ENCODE data around the gene TFPI. TPM values are rescaled to one million over a fixed set of nuclear protein-coding genes. Genes with fewer than 3 reads are reported as not detected.

The TFPI gene
- total and polyA plus RNA-seq, 2 of the 8 experiments (the other 6 are each of a cell fraction or from before 2014, with no cell fraction given) = 2.0 to 7.1 TPM

DNA sequence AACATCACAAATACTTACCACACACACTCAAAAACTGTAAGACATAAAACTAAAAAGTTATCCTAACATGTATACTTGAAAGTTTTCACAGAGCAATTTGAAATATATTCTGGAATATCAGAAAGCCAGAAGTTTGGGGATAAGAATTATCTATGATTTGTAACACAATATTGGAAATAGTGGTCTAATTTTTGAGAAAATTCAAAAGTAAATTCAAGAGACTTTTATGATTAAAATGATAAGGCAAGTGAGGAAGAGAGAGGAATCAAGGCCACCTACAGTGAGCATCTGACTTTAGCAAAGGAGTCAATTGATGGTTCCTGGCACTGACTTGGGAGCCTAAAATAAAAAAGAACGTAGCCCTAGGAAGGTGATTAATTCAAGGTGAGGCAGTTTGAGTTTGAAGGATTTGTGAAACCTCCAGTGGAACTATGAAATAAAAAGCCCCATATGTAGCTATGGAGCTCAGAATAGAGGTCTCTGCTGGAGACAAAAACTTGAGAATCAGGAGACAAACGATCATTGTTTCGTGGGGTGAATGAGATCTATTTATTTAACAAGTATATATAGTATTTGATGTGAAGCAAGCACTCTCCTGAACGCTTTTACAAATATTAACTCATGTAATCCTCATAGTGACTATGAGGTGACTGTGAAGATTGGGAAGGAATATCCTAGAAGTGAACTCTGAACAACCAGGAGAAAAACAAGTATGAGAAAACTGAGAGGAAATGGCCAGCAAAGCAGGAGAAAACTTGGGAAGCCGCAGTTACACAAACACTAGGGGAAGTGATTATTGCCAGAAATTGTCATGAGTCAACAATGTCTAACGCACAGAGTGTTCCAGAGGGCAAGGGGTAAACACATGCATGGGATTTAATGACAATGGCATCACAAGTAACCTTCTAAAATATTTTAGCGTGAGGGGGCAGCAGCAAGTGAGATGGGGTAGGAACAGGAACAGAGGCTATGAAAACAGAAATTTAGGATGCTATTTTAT lies 12.8 kb downstream of the TFPI start:
- Histone ChIP-seq H3K23ac (ENCODE audit: insufficient read length) (no peak overlapping the region), H2AK5ac (ENCODE audit: low read depth, low read length) (no peak overlapping the region), H3K4me3 (ENCODE audit: extremely low read depth in 1 of 4, insufficient read depth in 2 of 4, low read depth in 3 of 4, low read length in 4 of 4) (no peak overlapping the region), H2BK5ac (ENCODE audit: low read depth, low read length) (no peak overlapping the region), H2AFZ (ENCODE audit: low read length) (peak overlapping the region; percentile 84; the same call in 1 of the 2 replicates), H3K79me2 (ENCODE audit: control insufficient read depth in 1 of 2, insufficient read depth in 2 of 2, low read length in 2 of 2) (no peaks in the 10 kb centered on the region), H4K20me1 (replicated peaks in 1 of 2; ENCODE audit: control insufficient read depth in 1 of 2, insufficient read depth in 2 of 2, low read length in 2 of 2) (no peaks in the 10 kb centered on the region), H2BK12ac (ENCODE audit: low read depth, low read length) (no peak overlapping the region), H2BK15ac (ENCODE audit: low read length) (no peak overlapping the region; the same call in 1 of the 2 replicates), H3K27ac (ENCODE audit: low read depth, low read length) (no peak overlapping the region), H2BK20ac (ENCODE audit: low read length) (no peak overlapping the region), H4K91ac (replicated peaks; ENCODE audit: insufficient read length, low read length) (no peak overlapping the region), H4K8ac (ENCODE audit: extremely low read depth, insufficient read depth, low read length) (no peak overlapping the region), H3K27me3 (replicated peaks in 1 of 4; ENCODE audit: control insufficient read depth in 3 of 4, extremely low read depth in 1 of 4, insufficient read depth in 3 of 4, low read length in 3 of 4) (no peaks in the 10 kb centered on the region), H3K23me2 (ENCODE audit: low read depth, low read length) (no peaks in the 10 kb centered on the region; the same call in 1 of the 2 replicates), H3K36me3 (ENCODE audit: control insufficient read depth in 2 of 4, insufficient read depth in 4 of 4, low read length in 3 of 4) (no peaks in the 10 kb centered on the region), H3K4me2 (ENCODE audit: insufficient read depth in 1 of 2, low read depth in 2 of 2, low read length in 2 of 2) (no peak overlapping the region), H3K4ac (replicated peaks; ENCODE audit: insufficient read length, low read depth, low read length) (no peak overlapping the region), H2BK120ac (replicated peaks; ENCODE audit: low read depth, low read length) (no peak overlapping the region), H3K9ac (replicated peaks in 1 of 4; ENCODE audit: extremely low read depth in 1 of 4, low read depth in 3 of 4, low read length in 3 of 4) (no peak overlapping the region), H3K9me3 (ENCODE audit: insufficient read depth in 2 of 2, low read depth in 1 of 2, low read length in 1 of 2) (no peaks in the 10 kb centered on the region), H3K14ac (ENCODE audit: insufficient read length) (no peak overlapping the region), H3K18ac (ENCODE audit: extremely low read depth, low read length) (no peak overlapping the region), H4K5ac (ENCODE audit: insufficient read length, low read depth, low read length) (no peak overlapping the region), H3K4me1 (replicated peaks in 1 of 4; ENCODE audit: control insufficient read depth in 3 of 4, insufficient read depth in 4 of 4, low read length in 3 of 4) (peaks cover 0 to 8% (median 3%) of the 10 kb centered on the region in 4 experiments; a peak in 3 of 7 replicates), H3K56ac (replicated peaks; ENCODE audit: insufficient read length, low read depth, low read length) (no peak overlapping the region), H3K79me1 (ENCODE audit: low read depth, low read length) (no peaks in the 10 kb centered on the region)
- no peak for FAIRE-seq
- CTCF ChIA-PET (ENCODE audit: partially characterized antibody) = interaction anchor here (1.0 to 1.7 kb wide), 2 partner anchors 40 to 41 kb away, joined by 3 to 7 read pairs; no protein-coding TSS in a partner anchor
- POLR2A ChIA-PET (ENCODE audit: partially characterized antibody) = interaction anchor here (1.0 kb wide), 1 partner anchor 14 kb away, joined by 3 read pairs; no protein-coding TSS in a partner anchor
- DNase-seq (ENCODE audit: low read depth in 1 of 2, low spot score in 2 of 2) = no peak
- 74% methylated on average over 7 of the region's 7 CpGs; no CpG with 5 or more reads in 1 of the 2 experiments for WGBS, 2 experiments (ENCODE audit: extremely low coverage in 1 of 2, insufficient coverage in 1 of 2, insufficient read length in 1 of 2, insufficient replicate concordance in 2 of 2, low coverage in 1 of 2, low lambda C conversion rate in 2 of 2, missing lambda C conversion rate in 1 of 2)
- TF ChIP-seq GTF2F1 (IDR thresholded peaks at IDR 0.05; ENCODE audit: borderline replicate concordance, low read depth, low read length) (no peak), GABPA (IDR thresholded peaks at IDR 0.05; ENCODE audit: borderline replicate concordance, insufficient read depth, low read length) (no peak), SP4 (IDR thresholded peaks at IDR 0.05; ENCODE audit: low read length) (no peak), JUND (IDR thresholded peaks at IDR 0.05; ENCODE audit: low read length) (no peak), NANOG (IDR thresholded peaks at IDR 0.05; ENCODE audit: insufficient read depth, low read depth, low read length, poor library complexity, severe bottlenecking) (no peak), KDM5A (IDR thresholded peaks at IDR 0.05; ENCODE audit: low read length) (no peak), PHF8 (conservative IDR thresholded peaks at IDR 0.05; ENCODE audit: low read depth, low read length) (no peak), RAD21 (IDR thresholded peaks at IDR 0.05 in 1 of 2, conservative IDR thresholded peaks at IDR 0.05 in 1 of 2; ENCODE audit: low read depth in 2 of 2, low read length in 2 of 2) (no peak), RBBP5 (IDR thresholded peaks at IDR 0.05; ENCODE audit: borderline replicate concordance, low read depth, low read length) (no peak), TAF1 (IDR thresholded peaks at IDR 0.05; ENCODE audit: low read depth, low read length) (no peak)
